OCI-LY1 (cell line): ENCODE data around the gene RALGPS1.

Experiments used
- H2AFZ ChIP-seq: fragments of 200-600 bp; sonication (generic), shearing (Covaris generic); 2 replicates; pipeline ENCODE4 v1.6.0; 2014; ENCODE audit warnings: antibody characterized with exemption, mild to moderate bottlenecking, low read length
- H3F3A ChIP-seq: fragments of 200-600 bp; sonication (generic), shearing (Covaris generic); 2 replicates; pipeline ENCODE4 v1.6.0; 2014; ENCODE audit warnings: mild to moderate bottlenecking, antibody characterized with exemption, low read length, moderate library complexity; ENCODE audit not compliant: insufficient read depth
- H3K27ac ChIP-seq: fragments of 200-600 bp; sonication (generic); 2 replicates; pipeline ENCODE4 v1.5.1; 2014; ENCODE audit warnings: low read length, mixed run types, mild to moderate bottlenecking, low read depth; ENCODE audit not compliant: poor library complexity, severe bottlenecking
- H3K27me3 ChIP-seq: fragments of 200-600 bp; sonication (generic); 2 replicates; pipeline ENCODE4 v1.6.0; 2014; ENCODE audit warnings: antibody characterized with exemption, mild to moderate bottlenecking, low read length, moderate library complexity; ENCODE audit not compliant: insufficient read depth
- H3K36me3 ChIP-seq: fragments of 200-600 bp; sonication (generic); 2 replicates; pipeline ENCODE4 v1.6.1; 2014; ENCODE audit warnings: mild to moderate bottlenecking, antibody characterized with exemption, low read length, moderate library complexity, mixed read lengths; ENCODE audit not compliant: insufficient read depth
- H3K4me1 ChIP-seq: fragments of 200-600 bp; sonication (generic); 2 replicates; pipeline ENCODE4 v1.5.1; 2014; ENCODE audit warnings: mild to moderate bottlenecking, low read length, moderate library complexity; ENCODE audit not compliant: insufficient read depth, severe bottlenecking
- H3K4me2 ChIP-seq: fragments of 200-600 bp; sonication (generic), shearing (Covaris generic); 2 replicates; pipeline ENCODE4 v1.6.1; 2014; ENCODE audit warnings: low read length
- H3K4me3 ChIP-seq: fragments of 200-600 bp; sonication (generic); 2 replicates; pipeline ENCODE4 v1.5.1; 2014; ENCODE audit warnings: low read length, low read depth, mild to moderate bottlenecking, mixed read lengths; ENCODE audit not compliant: poor library complexity, severe bottlenecking
- H3K79me2 ChIP-seq: fragments of 200-600 bp; shearing (Covaris generic); 2 replicates; pipeline ENCODE4 v1.6.1; 2016; ENCODE audit warnings: mixed run types, low read length, mixed read lengths; ENCODE audit not compliant: insufficient read depth
- H3K9ac ChIP-seq: fragments of 200-600 bp; sonication (generic), shearing (Covaris generic); 2 replicates; pipeline ENCODE4 v1.6.1; 2014; ENCODE audit warnings: mild to moderate bottlenecking, low read length, mixed read lengths
- H3K9me2 ChIP-seq: fragments of 200-600 bp; sonication (generic), shearing (Covaris generic); 2 replicates; pipeline ENCODE4 v1.6.1; 2014; ENCODE audit warnings: low read depth, mild to moderate bottlenecking, low read length, mixed read lengths
- H3K9me3 ChIP-seq: fragments of 200-600 bp; shearing (Covaris generic); 2 replicates; pipeline ENCODE4 v1.6.1; 2014; ENCODE audit warnings: low read length, mixed read lengths
- H4K20me1 ChIP-seq: fragments of 200-600 bp; sonication (generic), shearing (Covaris generic); 2 replicates; pipeline ENCODE4 v1.6.0; 2016; ENCODE audit warnings: mild to moderate bottlenecking, low read length; ENCODE audit not compliant: insufficient read depth
- EZH2 ChIP-seq: fragments of 200-600 bp; sonication (generic), shearing (Covaris generic); IDR thresholded peaks from 2 replicates; pipeline ENCODE4 v1.8.0; 2017; ENCODE audit warnings: borderline replicate concordance, mixed run types, mild to moderate bottlenecking, antibody characterized with exemption, low read length, moderate library complexity, mixed read lengths
- TF ChIP-seq, protein P1 (sequence below): fragments of 200-600 bp; sonication (generic), shearing (Covaris generic); IDR thresholded peaks from 2 replicates; pipeline ENCODE4 v1.5.1; 2017; ENCODE audit warnings: mild to moderate bottlenecking, antibody characterized with exemption, low read length, moderate library complexity, mixed read lengths

RALGPS1 gene

DNA sequence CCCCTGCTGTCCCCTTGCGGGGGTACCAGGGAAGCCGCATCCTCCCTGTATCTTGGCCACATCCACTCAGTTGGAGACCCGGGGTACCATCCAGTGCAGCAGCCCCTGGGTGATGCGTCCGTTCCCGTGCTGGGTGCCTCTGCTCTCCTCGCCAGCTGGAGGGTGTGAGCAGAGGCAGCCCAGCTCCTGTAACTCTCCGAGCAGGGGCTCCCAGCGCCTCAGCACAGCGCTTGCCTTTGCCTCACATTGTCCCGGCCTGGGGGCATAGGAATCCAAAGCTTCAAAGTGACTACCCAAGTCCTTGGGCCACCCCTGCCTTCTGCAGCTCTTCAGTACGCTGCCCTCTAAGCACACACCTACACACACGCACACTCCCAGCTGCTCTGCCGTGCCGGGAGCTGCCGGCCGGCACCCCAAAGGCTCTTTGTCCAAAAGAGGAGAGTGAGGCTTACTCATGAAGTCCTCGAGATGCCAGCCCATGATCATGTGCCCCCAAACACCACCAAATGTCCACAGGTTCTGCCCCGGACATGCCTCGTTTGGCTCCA lies 207.1 kb downstream of the RALGPS1 start:
- H3K79me2 ChIP-seq = no peaks in the 10 kb centered on the region
- H3K9ac ChIP-seq = no peak overlapping the region
- no peak overlapping the region for H3K4me3 ChIP-seq
- no peaks in the 10 kb centered on the region for H3K9me2 ChIP-seq
- no peaks in the 10 kb centered on the region for H3K27me3 ChIP-seq
- no peaks in the 10 kb centered on the region for H3F3A ChIP-seq
- H3K9me3 ChIP-seq = no peaks in the 10 kb centered on the region
- no peak overlapping the region for H3K27ac ChIP-seq
- H2AFZ ChIP-seq = no peak overlapping the region
- TF ChIP-seq, protein P1, sequence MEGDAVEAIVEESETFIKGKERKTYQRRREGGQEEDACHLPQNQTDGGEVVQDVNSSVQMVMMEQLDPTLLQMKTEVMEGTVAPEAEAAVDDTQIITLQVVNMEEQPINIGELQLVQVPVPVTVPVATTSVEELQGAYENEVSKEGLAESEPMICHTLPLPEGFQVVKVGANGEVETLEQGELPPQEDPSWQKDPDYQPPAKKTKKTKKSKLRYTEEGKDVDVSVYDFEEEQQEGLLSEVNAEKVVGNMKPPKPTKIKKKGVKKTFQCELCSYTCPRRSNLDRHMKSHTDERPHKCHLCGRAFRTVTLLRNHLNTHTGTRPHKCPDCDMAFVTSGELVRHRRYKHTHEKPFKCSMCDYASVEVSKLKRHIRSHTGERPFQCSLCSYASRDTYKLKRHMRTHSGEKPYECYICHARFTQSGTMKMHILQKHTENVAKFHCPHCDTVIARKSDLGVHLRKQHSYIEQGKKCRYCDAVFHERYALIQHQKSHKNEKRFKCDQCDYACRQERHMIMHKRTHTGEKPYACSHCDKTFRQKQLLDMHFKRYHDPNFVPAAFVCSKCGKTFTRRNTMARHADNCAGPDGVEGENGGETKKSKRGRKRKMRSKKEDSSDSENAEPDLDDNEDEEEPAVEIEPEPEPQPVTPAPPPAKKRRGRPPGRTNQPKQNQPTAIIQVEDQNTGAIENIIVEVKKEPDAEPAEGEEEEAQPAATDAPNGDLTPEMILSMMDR = no peak
- TF ChIP-seq EZH2 = no peak
- H3K36me3 ChIP-seq = no peaks in the 10 kb centered on the region
- no peaks in the 10 kb centered on the region for H3K4me1 ChIP-seq
- H4K20me1 ChIP-seq = no peaks in the 10 kb centered on the region
- no peak overlapping the region for H3K4me2 ChIP-seq

DNA sequence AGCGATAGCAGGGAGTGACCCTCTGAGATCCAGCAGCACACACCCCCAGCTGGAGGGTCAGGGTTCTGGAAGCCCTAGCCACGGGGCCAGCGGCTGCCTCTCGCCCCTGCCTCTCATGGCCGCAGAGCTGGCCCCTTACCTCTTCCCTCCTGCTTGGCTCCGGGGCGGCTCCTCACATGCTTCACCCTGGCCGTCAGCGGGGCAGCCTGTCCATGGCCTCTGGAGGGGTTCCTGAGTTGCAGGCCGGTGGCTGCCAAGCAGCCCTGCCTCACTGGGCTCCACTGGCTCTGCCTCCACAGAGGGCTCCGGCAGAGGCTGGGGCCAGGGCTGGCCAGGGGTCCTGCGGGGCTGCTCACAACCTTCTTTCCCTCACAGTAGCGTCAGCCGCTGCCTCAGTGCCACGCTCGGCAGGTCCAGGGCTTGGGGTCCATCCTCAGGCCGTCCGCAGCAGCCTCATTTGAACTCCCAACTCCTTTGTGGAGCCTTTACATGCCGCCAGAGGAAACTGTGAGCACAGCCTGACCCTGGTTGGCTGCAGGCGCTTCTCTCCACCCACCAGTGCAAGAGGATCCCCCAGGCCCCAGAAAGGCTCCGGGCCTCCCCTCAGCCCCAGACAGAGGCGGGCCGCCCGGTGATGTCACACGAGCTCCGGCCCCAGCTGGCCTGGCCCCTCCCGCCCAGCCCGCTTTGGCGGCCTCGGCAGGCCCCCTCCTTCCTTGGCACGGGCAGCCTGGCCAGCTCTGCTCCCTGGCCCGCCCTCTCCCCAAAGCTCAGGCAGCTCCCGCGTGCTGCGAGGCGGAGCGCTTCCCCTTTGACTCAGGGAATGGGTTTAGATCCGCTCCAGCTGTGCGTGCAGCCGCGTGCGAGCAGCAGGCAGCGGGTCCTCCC lies 207.8 kb downstream of the RALGPS1 start, which contains the start of gene ANGPTL2:
TSS of gene ANGPTL2 (minus strand) at position 460 of the 888 bp plus-strand sequence. CDS start 13,904 bp downstream, outside the sequence.
- H3K9me3 ChIP-seq = no peaks in the 10 kb centered on the region
- H3K36me3 ChIP-seq = no peaks in the 10 kb centered on the region
- H2AFZ ChIP-seq = no peak within 1 kb of the TSS
- H3K27ac ChIP-seq = no peak within 1 kb of the TSS
- no peaks in the 10 kb centered on the region for H3K27me3 ChIP-seq
- H3K4me1 ChIP-seq = no peaks in the 10 kb centered on the region
- no peak within 1 kb of the TSS for H3K9ac ChIP-seq
- TF ChIP-seq EZH2 = no peak
- TF ChIP-seq, protein P1 = no peak
- H3F3A ChIP-seq = no peaks in the 10 kb centered on the region
- H3K4me2 ChIP-seq = no peak within 1 kb of the TSS
- H3K9me2 ChIP-seq = no peaks in the 10 kb centered on the region
- H3K79me2 ChIP-seq = no peaks in the 10 kb centered on the region
- no peaks in the 10 kb centered on the region for H4K20me1 ChIP-seq
- H3K4me3 ChIP-seq = no peak within 1 kb of the TSS

- Histone ChIP-seq H3K27ac (no peak overlapping the region), H3F3A (no peaks in the 10 kb centered on the region), H3K36me3 (no peaks in the 10 kb centered on the region), H3K9ac (no peak overlapping the region), H3K4me2 (no peak overlapping the region), H3K4me3 (no peak overlapping the region), H4K20me1 (no peaks in the 10 kb centered on the region), H3K79me2 (no peaks in the 10 kb centered on the region), H2AFZ (no peak overlapping the region), H3K9me3 (no peaks in the 10 kb centered on the region), H3K9me2 (no peaks in the 10 kb centered on the region), H3K4me1 (no peaks in the 10 kb centered on the region), H3K27me3 (no peaks in the 10 kb centered on the region)
- no peak for TF ChIP-seq EZH2
- TF ChIP-seq, protein P1 = no peak
Measured at GRCh38 chr9:127123064-127123890, 208.7 kb downstream of the RALGPS1 start.
